SJSA1 (cell line): ENCODE measurements around the gene SPTBN1. TPM values are rescaled to one million over a fixed set of nuclear protein-coding genes. Genes with fewer than 3 reads are reported as not detected.
A peak's percentile ranks its signal among the peaks of the same experiment; 100 is the strongest.

Experiments used
- DNase-seq, 2 experiments: peaks; one replicate each; pipeline ENCODE4 v3.0.0-alpha.2; 2015 to 2020; ENCODE audit warnings: low spot score in 2 of 2, low read depth in 1 of 2
- H3K27ac ChIP-seq: fragments of 250-450 bp; sonication (Bioruptor Pico); 2 replicates; pipeline ENCODE4 v1.5.1; 2020; ENCODE audit warnings: mild to moderate bottlenecking, moderate library complexity
- H3K27me3 ChIP-seq: fragments of 250-450 bp; sonication (Bioruptor Pico); replicated peaks from 2 replicates; pipeline ENCODE4 v1.5.1; 2020; ENCODE audit warnings: mild to moderate bottlenecking, moderate library complexity
- H3K36me3 ChIP-seq: fragments of 250-450 bp; sonication (Bioruptor Pico); 2 replicates; pipeline ENCODE4 v1.5.1; 2020; ENCODE audit warnings: mild to moderate bottlenecking
- H3K4me1 ChIP-seq: fragments of 250-450 bp; sonication (Bioruptor Pico); replicated peaks from 2 replicates; pipeline ENCODE4 v1.6.1; 2021; ENCODE audit warnings: mild to moderate bottlenecking
- H3K4me3 ChIP-seq: fragments of 250-450 bp; sonication (Bioruptor Pico); 2 replicates; pipeline ENCODE4 v1.5.1; 2020; ENCODE audit warnings: mild to moderate bottlenecking
- H3K9me3 ChIP-seq: fragments of 250-450 bp; sonication (Bioruptor Pico); replicated peaks from 2 replicates; pipeline ENCODE4 v1.5.1; 2020; ENCODE audit warnings: mild to moderate bottlenecking
- total RNA-seq: library from RNA; depleted of rRNA; stranded (reverse); fragments of >200 nt; shearing (Covaris generic); gene quantifications from 2 replicates; pipeline ENCODE4 v1.2.3, GENCODE V29; 2014; rRNA removed

The SPTBN1 gene
- total RNA-seq: 102 and 180 TPM in 2 replicates

DNA sequence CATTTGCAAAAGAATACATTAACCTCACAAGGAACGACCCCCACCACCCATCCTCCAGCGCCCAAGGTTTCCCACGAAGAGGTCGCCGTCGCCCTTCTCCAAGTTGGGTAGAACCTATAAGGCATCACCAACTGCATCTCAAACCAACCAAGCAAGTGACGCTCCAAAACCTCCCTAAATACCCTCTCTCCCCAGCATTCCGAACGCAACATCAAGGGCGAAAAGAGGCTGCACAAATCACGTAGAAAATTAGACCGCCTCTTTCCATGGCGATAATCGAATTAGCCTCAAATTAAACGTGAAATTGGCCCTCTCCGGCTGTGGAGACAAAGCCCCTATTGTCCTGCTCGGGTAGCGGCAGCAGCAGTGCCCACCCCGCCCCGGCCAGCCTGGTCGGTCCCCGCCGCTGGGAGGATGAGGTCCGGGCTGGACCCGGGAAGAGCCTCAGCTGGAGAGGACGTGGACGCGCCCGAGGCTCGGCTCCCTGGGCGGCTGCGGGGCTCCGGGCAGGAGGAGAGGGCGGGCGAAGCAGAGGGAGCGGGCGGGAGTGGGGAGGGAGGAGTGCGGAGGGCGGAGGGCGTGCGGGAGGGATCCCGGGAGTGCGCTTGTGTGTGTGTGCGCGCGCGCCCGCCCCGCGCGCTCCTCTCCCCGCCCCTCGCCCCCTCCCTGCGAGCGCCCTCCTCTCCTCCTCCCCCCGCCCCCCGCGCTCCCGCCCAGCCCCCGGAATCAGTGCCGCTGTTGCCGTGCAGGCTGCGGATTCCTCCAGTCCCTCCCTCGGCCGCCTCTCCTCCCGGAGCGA, at the start of gene SPTBN1:
TSS of gene SPTBN1 (plus strand) at position 765 of the 799 bp plus-strand sequence. CDS start 70,092 bp downstream, outside the sequence.
- H3K27me3 ChIP-seq: no peaks in the 10 kb centered on the region
- H3K27ac ChIP-seq: peak within 1 kb of the TSS; percentile 65
- peak within 1 kb of the TSS; percentile 97 for H3K4me3 ChIP-seq
- no peaks in the 10 kb centered on the region for H3K9me3 ChIP-seq
- DNase-seq: peak; percentile 67 to 93
- peaks cover 20% of the 10 kb centered on the region for H3K4me1 ChIP-seq
- H3K36me3 ChIP-seq: peaks cover 14% of the 10 kb centered on the region

DNA sequence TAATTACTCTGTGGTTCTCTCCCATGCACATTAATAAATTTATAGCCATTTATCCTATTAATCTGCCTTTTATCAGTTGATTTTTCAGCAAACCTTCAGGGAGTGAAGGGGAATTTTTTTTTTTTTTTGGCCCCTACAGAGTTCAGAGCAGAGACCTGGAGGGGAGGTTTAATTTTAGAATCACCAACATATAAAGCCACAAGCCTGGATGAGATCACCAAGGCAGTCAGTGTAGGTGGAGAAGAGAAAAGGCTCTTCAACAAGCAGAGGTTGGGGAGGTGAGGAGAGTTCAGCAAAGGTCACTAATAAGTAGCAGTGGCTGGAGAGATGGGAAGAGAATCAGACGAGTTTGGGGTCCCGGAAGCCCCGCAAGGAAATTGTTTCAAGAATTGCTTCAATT, 48.4 kb upstream of the SPTBN1 start:
- H3K36me3 ChIP-seq: no peaks in the 10 kb centered on the region
- no peak for DNase-seq
- no peak overlapping the region for H3K4me3 ChIP-seq
- no peaks in the 10 kb centered on the region for H3K9me3 ChIP-seq
- peaks cover 7% of the 10 kb centered on the region for H3K4me1 ChIP-seq
- no peaks in the 10 kb centered on the region for H3K27me3 ChIP-seq
- H3K27ac ChIP-seq: no peak overlapping the region

DNA sequence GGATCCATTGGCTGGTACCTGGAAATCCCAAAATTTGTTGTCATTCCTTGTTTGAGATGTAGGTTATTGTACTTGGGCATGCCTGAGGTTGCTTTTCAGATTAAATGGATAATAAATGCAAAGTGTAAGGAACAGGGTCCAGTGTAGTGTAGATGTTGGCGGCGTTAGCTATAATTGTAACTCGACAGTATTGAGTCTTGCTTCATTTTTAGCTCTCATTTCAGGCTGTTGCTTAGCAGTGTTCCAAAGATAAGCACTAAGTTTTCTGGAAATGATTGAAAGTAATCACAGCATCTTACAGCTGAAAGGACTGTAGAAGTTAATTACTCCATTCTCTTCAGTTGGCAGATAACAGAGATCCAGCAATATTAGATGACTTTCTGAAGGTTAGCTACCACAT, 47.8 kb upstream of the SPTBN1 start:
- Histone ChIP-seq H3K4me3 (no peak overlapping the region), H3K36me3 (no peaks in the 10 kb centered on the region), H3K27ac (no peak overlapping the region), H3K9me3 (no peaks in the 10 kb centered on the region), H3K27me3 (no peaks in the 10 kb centered on the region), H3K4me1 (peaks cover 7% of the 10 kb centered on the region)
- DNase-seq: no peak

DNA sequence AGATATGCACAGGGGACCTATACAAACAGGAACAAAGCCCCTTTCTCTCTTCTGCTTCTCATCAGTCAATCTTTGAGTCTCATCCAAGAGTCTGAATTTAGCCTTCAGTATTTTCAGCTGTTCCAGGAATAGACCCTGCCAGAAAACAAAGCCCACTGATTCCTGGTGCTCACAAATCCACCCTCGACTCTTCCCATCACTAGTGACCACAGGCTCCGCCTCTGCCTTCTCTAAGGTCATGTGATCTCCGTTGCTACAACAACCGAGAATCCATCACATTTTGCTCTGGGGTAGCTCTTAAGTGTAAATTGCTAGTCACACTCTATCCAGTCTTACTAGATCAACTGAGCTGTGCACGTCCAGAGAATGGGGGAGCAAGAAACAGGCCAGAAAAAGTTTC, 46.4 kb upstream of the SPTBN1 start:
- DNase-seq: no peak
- no peaks in the 10 kb centered on the region for H3K9me3 ChIP-seq
- H3K27me3 ChIP-seq: no peaks in the 10 kb centered on the region
- H3K27ac ChIP-seq: no peak overlapping the region
- no peaks in the 10 kb centered on the region for H3K36me3 ChIP-seq
- peaks cover 7% of the 10 kb centered on the region for H3K4me1 ChIP-seq
- no peak overlapping the region for H3K4me3 ChIP-seq

DNA sequence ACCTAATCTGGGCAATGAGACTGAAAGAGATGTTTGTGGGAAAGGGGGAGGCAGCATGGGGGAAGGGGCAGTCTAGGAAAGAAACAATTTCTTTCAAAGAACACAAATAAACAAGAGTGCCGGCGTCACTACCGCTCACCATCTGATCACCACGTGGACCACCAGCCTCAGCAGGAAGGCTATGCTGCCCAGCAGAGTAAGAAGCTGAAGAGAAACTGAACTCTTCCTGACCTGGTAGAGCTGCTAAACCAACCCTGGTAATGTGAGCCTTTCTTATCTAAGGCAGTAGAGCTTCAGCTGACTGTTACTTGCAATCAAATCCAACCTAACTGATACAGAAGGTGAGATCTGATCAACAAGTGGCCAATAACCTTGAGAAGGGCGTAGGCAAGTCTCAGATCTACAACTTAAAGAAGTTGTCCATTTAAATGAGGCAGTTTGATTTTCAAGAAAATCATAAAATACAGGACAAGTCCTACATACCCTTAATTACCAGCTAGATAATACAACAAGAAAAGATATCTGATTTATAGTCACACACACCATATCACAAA, 44.2 kb upstream of the SPTBN1 start:
- Histone ChIP-seq H3K27ac (no peak overlapping the region), H3K27me3 (no peaks in the 10 kb centered on the region), H3K9me3 (no peaks in the 10 kb centered on the region), H3K4me3 (no peak overlapping the region), H3K4me1 (peaks cover 7% of the 10 kb centered on the region), H3K36me3 (no peaks in the 10 kb centered on the region)
- peak in 1 of 2 experiments; percentile 30 for DNase-seq

DNA sequence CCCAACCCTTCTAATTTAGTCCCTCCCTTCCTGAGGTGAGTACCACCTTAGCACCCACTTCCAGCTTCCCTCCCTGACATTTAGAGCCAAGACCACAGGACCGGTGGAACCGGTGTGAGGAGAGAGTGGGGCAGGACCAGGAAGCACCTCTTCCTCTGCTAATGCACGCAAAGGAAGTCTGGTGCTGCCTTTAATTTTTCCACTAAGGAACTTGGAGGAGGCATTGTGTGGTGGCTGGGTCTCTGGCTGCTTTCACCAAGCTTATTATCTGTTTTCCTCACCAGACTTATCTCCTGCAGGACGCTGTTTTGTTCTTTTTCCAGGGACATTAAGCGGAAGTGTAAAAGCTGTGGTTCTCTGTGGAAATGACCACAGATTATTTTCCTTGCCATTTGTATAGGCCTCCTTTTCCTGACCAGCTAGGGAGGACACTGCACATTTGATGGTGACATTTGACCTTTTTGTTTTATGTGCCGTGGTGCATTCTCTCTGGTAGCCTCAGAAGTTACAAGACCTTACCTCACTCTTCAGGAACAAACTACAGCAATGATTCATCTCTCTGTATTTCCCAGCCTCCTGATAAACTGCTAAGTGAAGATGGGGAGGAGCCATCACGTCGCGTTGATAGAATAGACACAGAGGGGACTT, 39.8 kb upstream of the SPTBN1 start:
- no peak for DNase-seq

DNA sequence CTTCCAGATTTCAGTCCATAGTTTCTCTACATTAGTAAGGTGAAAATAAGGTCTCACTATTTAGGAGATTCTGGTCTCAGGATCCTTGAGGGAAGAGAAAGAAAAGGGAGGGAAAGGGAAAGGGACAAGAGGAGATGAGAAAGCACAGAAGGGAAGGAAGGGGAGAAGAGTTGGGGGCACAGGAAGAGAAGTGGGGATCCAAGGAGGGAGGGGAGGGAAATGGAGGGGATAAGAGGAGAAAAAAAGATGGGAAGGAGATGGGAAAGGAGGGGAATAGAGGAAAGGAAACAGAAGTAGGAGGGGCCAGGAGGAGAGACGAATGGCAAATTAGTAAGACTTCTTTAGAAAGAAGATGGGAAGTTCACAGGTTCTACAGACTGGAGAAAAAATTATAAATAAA, 39.2 kb upstream of the SPTBN1 start:
- no peak for DNase-seq
- Histone ChIP-seq H3K9me3 (no peaks in the 10 kb centered on the region), H3K27me3 (no peaks in the 10 kb centered on the region), H3K36me3 (no peaks in the 10 kb centered on the region), H3K27ac (no peak overlapping the region), H3K4me3 (no peak overlapping the region), H3K4me1 (peaks cover 2% of the 10 kb centered on the region)

More for the DNA sequence above, 39.8 kb upstream of the SPTBN1 start:
- H3K4me1 ChIP-seq: peaks cover 7% of the 10 kb centered on the region
- no peaks in the 10 kb centered on the region for H3K27me3 ChIP-seq
- no peak overlapping the region for H3K4me3 ChIP-seq
- H3K9me3 ChIP-seq: no peaks in the 10 kb centered on the region
- no peak overlapping the region for H3K27ac ChIP-seq
- H3K36me3 ChIP-seq: no peaks in the 10 kb centered on the region

DNA sequence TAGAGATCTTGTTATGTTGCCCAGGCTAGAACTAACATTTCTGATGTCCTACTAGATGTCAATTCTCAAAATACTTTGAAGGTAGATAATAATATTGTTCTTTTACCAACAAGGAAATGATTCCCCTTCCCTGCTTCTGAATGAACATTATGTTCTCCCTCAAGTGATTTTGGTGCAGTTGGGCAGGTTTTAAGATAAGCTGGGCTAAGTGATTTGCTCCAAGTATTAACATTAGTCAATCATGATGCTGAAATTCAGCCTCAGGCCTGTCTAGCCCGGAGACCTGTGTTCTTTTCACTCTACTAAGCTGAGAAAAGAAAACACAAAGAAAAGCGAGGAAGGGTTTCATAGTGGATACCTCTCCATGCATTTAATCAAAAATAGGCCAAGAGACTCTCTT, 38.5 kb upstream of the SPTBN1 start:
- no peaks in the 10 kb centered on the region for H3K36me3 ChIP-seq
- no peak overlapping the region for H3K27ac ChIP-seq
- H3K9me3 ChIP-seq: no peaks in the 10 kb centered on the region
- H3K4me3 ChIP-seq: no peak overlapping the region
- H3K27me3 ChIP-seq: no peaks in the 10 kb centered on the region
- no peaks in the 10 kb centered on the region for H3K4me1 ChIP-seq
- DNase-seq: no peak

DNA sequence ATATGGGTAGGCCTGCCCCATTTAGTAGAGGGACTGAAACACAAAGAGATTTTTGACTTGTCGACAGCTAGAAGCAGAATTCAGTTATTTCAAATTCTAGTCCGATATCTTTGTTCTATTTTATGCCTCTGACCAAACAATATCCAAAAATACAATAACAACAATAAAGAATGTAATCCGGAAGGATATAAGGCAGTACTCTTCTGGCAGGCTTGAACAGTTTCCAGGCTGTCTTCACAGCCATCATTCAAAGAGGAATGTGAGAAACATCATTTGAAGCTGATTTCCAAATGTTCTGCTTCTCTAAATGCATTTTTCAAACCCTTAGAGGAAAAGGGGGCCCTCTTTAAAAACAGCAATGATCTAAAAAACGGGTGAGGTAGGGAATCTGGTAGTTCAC, 36.7 kb upstream of the SPTBN1 start:
- Histone ChIP-seq H3K27ac (no peak overlapping the region), H3K36me3 (no peaks in the 10 kb centered on the region), H3K9me3 (no peaks in the 10 kb centered on the region; the same call in 1 of the 2 replicates), H3K4me3 (no peak overlapping the region), H3K27me3 (no peaks in the 10 kb centered on the region), H3K4me1 (no peaks in the 10 kb centered on the region)
- DNase-seq: no peak

DNA sequence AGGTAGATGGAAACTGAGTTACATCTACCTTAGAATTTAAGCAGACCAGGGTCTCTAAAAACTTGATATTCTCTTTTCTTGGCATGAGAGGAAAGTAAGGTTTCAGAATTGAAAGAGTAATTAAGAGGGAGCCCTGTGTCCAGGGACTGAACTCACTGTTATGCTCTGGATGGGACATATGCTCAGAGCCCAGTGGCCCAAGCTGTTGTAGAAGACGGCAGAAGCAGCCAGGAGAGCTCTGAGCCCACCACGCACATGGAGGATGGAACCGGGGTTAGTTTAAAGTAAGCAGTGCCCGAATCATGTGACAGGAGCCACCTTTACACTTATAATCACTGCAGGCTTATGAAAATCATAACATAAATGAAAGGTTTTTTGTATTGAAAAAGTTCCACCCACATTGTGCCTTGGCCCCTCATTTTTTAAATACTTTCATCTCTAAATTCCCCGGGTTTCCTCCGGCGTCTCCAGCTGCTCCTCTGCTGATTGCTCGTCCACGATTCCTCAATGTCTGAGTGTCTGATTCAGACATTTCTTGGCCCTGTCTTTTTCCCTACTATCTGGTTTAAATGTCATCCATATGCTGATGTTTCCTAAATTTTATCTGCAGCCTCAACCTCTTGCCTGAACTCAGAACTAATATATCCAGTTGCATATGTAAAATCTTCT, 36.1 kb upstream of the SPTBN1 start:
- H3K27ac ChIP-seq: no peak overlapping the region
- no peak for DNase-seq
- H3K36me3 ChIP-seq: no peaks in the 10 kb centered on the region
- no peaks in the 10 kb centered on the region; the same call in 1 of the 2 replicates for H3K9me3 ChIP-seq
- no peaks in the 10 kb centered on the region for H3K27me3 ChIP-seq
- no peaks in the 10 kb centered on the region for H3K4me1 ChIP-seq
- no peak overlapping the region for H3K4me3 ChIP-seq

DNA sequence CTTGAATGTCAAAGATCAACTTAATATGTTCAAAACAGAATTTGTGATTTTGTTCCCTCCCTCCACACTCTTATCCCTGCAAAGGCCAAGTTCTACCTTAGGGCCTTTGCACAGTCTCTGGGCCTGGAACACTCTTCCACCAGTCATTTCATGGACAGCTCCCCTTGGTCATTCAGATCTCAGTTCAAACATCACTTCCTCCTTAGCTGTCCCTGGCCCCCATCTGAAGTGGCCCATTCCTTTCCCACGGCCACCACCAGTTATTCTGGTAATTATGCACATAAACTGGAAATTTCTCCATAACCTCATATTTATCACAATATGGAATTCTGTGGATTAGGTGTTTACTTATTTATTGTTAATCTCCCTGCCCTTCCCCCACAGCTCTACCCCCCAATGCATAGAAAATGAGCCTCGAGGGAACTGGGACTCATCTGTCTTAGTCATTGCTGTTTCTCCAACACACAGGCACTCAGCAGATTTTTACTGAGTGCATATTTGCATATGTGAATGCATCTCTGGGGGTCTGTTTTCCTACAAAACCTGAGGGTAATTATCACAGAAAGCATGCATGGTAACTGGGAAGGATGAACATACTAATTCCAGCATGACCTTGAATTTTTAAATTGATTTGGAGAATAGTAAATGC, 35.5 kb upstream of the SPTBN1 start:
- no peaks in the 10 kb centered on the region for H3K4me1 ChIP-seq
- DNase-seq: no peak
- H3K27ac ChIP-seq: no peak overlapping the region
- H3K36me3 ChIP-seq: no peaks in the 10 kb centered on the region
- H3K27me3 ChIP-seq: no peaks in the 10 kb centered on the region
- no peaks in the 10 kb centered on the region; the same call in 1 of the 2 replicates for H3K9me3 ChIP-seq
- no peak overlapping the region for H3K4me3 ChIP-seq

DNA sequence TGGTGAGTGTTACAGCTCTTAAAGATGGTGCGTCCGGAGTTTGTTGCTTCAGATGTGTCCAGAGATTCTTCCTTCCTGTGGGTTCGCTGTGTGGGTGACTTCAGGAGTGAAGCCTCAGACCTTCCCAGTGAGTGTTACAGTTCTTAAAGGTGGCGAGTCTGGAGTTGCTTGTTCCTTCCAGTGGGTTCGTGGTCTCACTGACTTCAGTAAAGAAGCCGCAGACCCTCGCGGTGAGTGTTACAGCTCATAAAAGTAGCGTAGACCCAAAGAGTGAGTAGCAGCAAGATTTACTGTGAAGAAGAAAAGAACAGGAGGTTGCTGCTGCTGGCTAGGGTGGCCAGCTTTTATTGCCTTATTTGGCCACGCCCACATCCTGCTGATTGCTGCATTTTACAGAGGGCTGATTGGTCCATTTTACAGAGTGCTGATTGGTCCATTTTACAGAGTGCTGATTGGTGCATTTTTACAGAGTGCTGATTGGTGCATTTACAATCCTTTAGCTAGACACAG, 34.0 kb upstream of the SPTBN1 start:
- Histone ChIP-seq H3K4me3 (no peak overlapping the region), H3K9me3 (no peaks in the 10 kb centered on the region; the same call in 1 of the 2 replicates), H3K27me3 (no peaks in the 10 kb centered on the region), H3K27ac (no peak overlapping the region), H3K4me1 (no peaks in the 10 kb centered on the region), H3K36me3 (no peaks in the 10 kb centered on the region)
- DNase-seq: no peak

DNA sequence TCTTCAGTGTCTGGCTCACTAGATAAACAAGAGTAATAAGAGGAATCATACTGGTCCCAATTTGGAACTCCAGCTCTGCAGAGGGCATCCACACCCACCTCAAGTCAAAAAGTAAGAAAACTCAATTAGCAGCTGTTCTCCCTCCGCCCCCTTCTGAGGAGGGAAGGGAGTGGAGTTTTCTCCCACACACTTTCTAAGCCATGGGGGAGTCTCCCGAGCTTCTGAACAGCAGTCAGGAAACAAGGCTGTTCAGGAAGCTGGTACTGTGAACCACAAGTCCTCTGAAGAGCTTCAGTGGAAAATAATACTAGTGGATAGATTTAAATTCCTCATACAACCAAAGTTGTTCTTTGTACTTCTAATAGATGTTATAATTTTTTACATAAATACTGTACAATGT, 32.9 kb upstream of the SPTBN1 start:
- Histone ChIP-seq H3K9me3 (no peaks in the 10 kb centered on the region; the same call in 1 of the 2 replicates), H3K27ac (no peak overlapping the region), H3K4me3 (no peak overlapping the region), H3K36me3 (no peaks in the 10 kb centered on the region), H3K4me1 (no peaks in the 10 kb centered on the region), H3K27me3 (no peaks in the 10 kb centered on the region)
- no peak for DNase-seq
